Gastroesophageal sphincter (tissue), 3 donors: ENCODE measurements around the gene ACOT6.
"Not testable (repeated sequence)": the region's sequence is repeated elsewhere in the genome, so short reads cannot be mapped to it uniquely, and the experiment has no call there.

Experiments
- EP300 ChIP-seq: sonication (generic); formaldehyde crosslinking; IDR thresholded peaks from one replicate; pipeline ENCODE4 v1.6.1; 2017; ENCODE audit warnings: antibody characterized with exemption, mild to moderate bottlenecking
- POLR2A ChIP-seq, 2 donors: fragments of 450-650 bp; IDR thresholded peaks; one replicate each; pipeline ENCODE4 v1.6.1; 2017; ENCODE audit warnings: antibody characterized with exemption in 2 of 2, mild to moderate bottlenecking in 2 of 2, moderate library complexity in 1 of 2
- POLR2AphosphoS5 ChIP-seq: sonication (generic); formaldehyde crosslinking; IDR thresholded peaks from one replicate; pipeline ENCODE4 v1.6.1; 2017; ENCODE audit warnings: antibody characterized with exemption
- TF ChIP-seq, protein P1 (sequence below), 4 experiments: fragments of 200-600 bp in 2 of 4; fragments of 450-650 bp in 2 of 4; sonication (generic) in 1 of 4; IDR thresholded peaks; one replicate each; pipeline ENCODE4 v1.5.1; 2017 to 2019; ENCODE audit warnings: antibody characterized with exemption in 4 of 4, mild to moderate bottlenecking in 2 of 4, moderate library complexity in 2 of 4

DNA sequence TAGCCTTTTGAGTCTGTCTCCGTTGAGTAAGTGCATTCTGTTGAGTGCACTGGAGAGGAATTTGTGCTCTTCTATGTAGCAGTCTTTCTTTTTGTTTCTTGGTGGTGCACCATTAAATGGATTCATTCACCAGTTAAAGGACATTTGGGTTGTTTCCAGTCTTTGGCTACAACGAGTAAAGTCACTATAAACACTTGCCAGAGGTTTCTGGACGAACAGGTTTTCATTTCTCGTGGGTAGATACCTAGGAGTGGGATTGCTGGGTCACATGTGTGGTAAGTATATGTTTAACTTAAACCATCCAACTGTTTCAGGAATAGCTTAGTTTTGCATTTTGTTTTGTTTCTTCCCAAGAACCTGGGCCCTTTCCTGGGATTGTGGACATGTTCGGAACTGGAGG lies 39.3 kb upstream of the ACOT6 start:
- TF ChIP-seq, protein P1, sequence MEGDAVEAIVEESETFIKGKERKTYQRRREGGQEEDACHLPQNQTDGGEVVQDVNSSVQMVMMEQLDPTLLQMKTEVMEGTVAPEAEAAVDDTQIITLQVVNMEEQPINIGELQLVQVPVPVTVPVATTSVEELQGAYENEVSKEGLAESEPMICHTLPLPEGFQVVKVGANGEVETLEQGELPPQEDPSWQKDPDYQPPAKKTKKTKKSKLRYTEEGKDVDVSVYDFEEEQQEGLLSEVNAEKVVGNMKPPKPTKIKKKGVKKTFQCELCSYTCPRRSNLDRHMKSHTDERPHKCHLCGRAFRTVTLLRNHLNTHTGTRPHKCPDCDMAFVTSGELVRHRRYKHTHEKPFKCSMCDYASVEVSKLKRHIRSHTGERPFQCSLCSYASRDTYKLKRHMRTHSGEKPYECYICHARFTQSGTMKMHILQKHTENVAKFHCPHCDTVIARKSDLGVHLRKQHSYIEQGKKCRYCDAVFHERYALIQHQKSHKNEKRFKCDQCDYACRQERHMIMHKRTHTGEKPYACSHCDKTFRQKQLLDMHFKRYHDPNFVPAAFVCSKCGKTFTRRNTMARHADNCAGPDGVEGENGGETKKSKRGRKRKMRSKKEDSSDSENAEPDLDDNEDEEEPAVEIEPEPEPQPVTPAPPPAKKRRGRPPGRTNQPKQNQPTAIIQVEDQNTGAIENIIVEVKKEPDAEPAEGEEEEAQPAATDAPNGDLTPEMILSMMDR (IDR thresholded peaks at IDR 0.05): not testable (repeated sequence)
- TF ChIP-seq POLR2A (IDR thresholded peaks at IDR 0.05); POLR2AphosphoS5; EP300: not testable (repeated sequence)
